HG03521 (cell line): ENCODE results near the gene AMHR2.

Source experiments
- ATAC-seq: cut with Tn5 transposase; IDR thresholded peaks from one replicate; pipeline ENCODE4 v1.9.1; 2021; ENCODE audit warnings: mild to moderate bottlenecking, moderate library complexity; ENCODE audit not compliant: unreplicated experiment

AMHR2 gene

GRCh38 chr12:53479331-53479730, 55.7 kb downstream of the AMHR2 start:
- ATAC-seq = no peak

GRCh38 chr12:53480491-53481442, 57.1 kb downstream of the AMHR2 start:
- no peak for ATAC-seq
